Right cardiac atrium (tissue), 5 donors: ENCODE measurements around the gene OR5H1. TPM values are rescaled to one million over a fixed set of nuclear protein-coding genes. Genes with fewer than 3 reads are reported as not detected.

Source experiments
- polyA plus RNA-seq: library from polyadenylated mRNA; stranded (reverse); fragments of 200-250 nt; gene quantifications from one replicate; pipeline ENCODE4 v1.2.3, GENCODE V29; 2013
- total RNA-seq, 4 donors: library from RNA; stranded (reverse); fragmentation: NEBNext Ultra II Directional; extraction: Animal tissue kit (Norgen Biotek cat#: 25700); gene quantifications; one replicate each; pipeline ENCODE4 v1.2.1, GENCODE V29; 2021
- donor health status: healthy with polysubstance abuse.
- donor health status: DM: no; HTN: yes; CAD: no.
- donor health status: DM: no; HTN: no; CAD: no.
- donor health status: DM: no; HTN: yes; CAD: no; lungs with severe emphysema.
- donor health status: DM: yes; HTN: yes; CAD: no.

Gene OR5H1
- total and polyA plus RNA-seq, 5 donors: not detected

Other genes starting within 250 kb of the OR5H1 start
- 10 to 100 TPM; 10.3 to 15.3 (median 13.0) TPM for gene RIOX2, start 158.3 kb upstream of the OR5H1 start, total RNA-seq
- gene RIOX2, start 158.3 kb upstream of the OR5H1 start, polyA plus RNA-seq: 9.3 TPM
- gene GABRR3, start 95.4 kb upstream of the OR5H1 start, total RNA-seq: not detected
- not detected for gene GABRR3, start 95.4 kb upstream of the OR5H1 start, polyA plus RNA-seq
- gene OR5AC2, start 43.5 kb upstream of the OR5H1 start, total RNA-seq: not detected
- gene OR5AC2, start 43.5 kb upstream of the OR5H1 start, polyA plus RNA-seq: not detected
- gene OR5H14, start 16.8 kb downstream of the OR5H1 start, total RNA-seq: not detected
- gene OR5H14, start 16.8 kb downstream of the OR5H1 start, polyA plus RNA-seq: not detected
- not detected for gene OR5H15, start 36.0 kb downstream of the OR5H1 start, total RNA-seq
- gene OR5H15, start 36.0 kb downstream of the OR5H1 start, polyA plus RNA-seq: not detected
- gene OR5H6, start 133.5 kb downstream of the OR5H1 start, total RNA-seq: not detected
- gene OR5H6, start 133.5 kb downstream of the OR5H1 start, polyA plus RNA-seq: not detected
- not detected for gene OR5H2, start 151.8 kb downstream of the OR5H1 start, total RNA-seq
- gene OR5H2, start 151.8 kb downstream of the OR5H1 start, polyA plus RNA-seq: not detected
- gene OR5K4, start 223.1 kb downstream of the OR5H1 start, total RNA-seq: not detected
- gene OR5K4, start 223.1 kb downstream of the OR5H1 start, polyA plus RNA-seq: not detected